Measurements from ENCODE around the gene WNT8B. TPM values are rescaled to one million over a fixed set of nuclear protein-coding genes. Genes with fewer than 3 reads are reported as not detected.
A peak's percentile ranks its signal among the peaks of the same experiment; 100 is the strongest.

The WNT8B gene
- total RNA-seq, 1 experiment from 2014 or later: not detected

- no peak overlapping the region for H3K9ac ChIP-seq (ENCODE audit: low read length)
- no peak overlapping the region for H3K4me2 ChIP-seq (ENCODE audit: low read depth, low read length, poor library complexity, severe bottlenecking)
- H3K79me2 ChIP-seq (ENCODE audit: low read length): no peaks in the 10 kb centered on the region
- no peaks in the 10 kb centered on the region for H3K36me3 ChIP-seq (ENCODE audit: insufficient read depth, low read length)
- no peaks in the 10 kb centered on the region for H4K20me1 ChIP-seq (ENCODE audit: insufficient read depth, low read depth, low read length)
- no peaks in the 10 kb centered on the region for H3K9me2 ChIP-seq (replicated peaks; ENCODE audit: insufficient read depth, low read length)
- no peak overlapping the region for H2AFZ ChIP-seq (ENCODE audit: low read length)
- H3K27me3 ChIP-seq (ENCODE audit: low read length): no peaks in the 10 kb centered on the region
- no peaks in the 10 kb centered on the region for H3K9me3 ChIP-seq (ENCODE audit: low read length)
- no peak overlapping the region for H3K27ac ChIP-seq (ENCODE audit: low read length)
- DNase-seq: no peak
- no peaks in the 10 kb centered on the region for H3K4me1 ChIP-seq (ENCODE audit: low read length)
- H3K4me3 ChIP-seq (ENCODE audit: low read length): no peak overlapping the region
These were observed 41.3 kb downstream of the WNT8B start for GRCh38 chr10:100504096-100504495.

- H3K79me2 ChIP-seq (ENCODE audit: low read length): no peaks in the 10 kb centered on the region
- no peak overlapping the region for H3K27ac ChIP-seq (ENCODE audit: low read length)
- no peaks in the 10 kb centered on the region for H3K9me3 ChIP-seq (ENCODE audit: low read length)
- no peak overlapping the region for H3K4me3 ChIP-seq (ENCODE audit: low read length)
- no peaks in the 10 kb centered on the region for H3K9me2 ChIP-seq (replicated peaks; ENCODE audit: insufficient read depth, low read length)
- H4K20me1 ChIP-seq (ENCODE audit: insufficient read depth, low read depth, low read length): no peaks in the 10 kb centered on the region
- no peaks in the 10 kb centered on the region for H3K36me3 ChIP-seq (ENCODE audit: insufficient read depth, low read length)
- H3K9ac ChIP-seq (ENCODE audit: low read length): no peak overlapping the region
- H3K27me3 ChIP-seq (ENCODE audit: low read length): no peaks in the 10 kb centered on the region
- H2AFZ ChIP-seq (ENCODE audit: low read length): no peak overlapping the region
- H3K4me2 ChIP-seq (ENCODE audit: low read depth, low read length, poor library complexity, severe bottlenecking): no peak overlapping the region
- no peak for DNase-seq
- no peaks in the 10 kb centered on the region for H3K4me1 ChIP-seq (ENCODE audit: low read length)
These were observed 42.4 kb downstream of the WNT8B start for GRCh38 chr10:100505164-100505563.

- Histone ChIP-seq H3K9ac (ENCODE audit: low read length) (no peak overlapping the region), H2AFZ (ENCODE audit: low read length) (no peak overlapping the region), H3K27me3 (ENCODE audit: low read length) (no peaks in the 10 kb centered on the region), H3K27ac (ENCODE audit: low read length) (no peak overlapping the region), H3K4me1 (ENCODE audit: low read length) (no peaks in the 10 kb centered on the region), H3K9me2 (replicated peaks; ENCODE audit: insufficient read depth, low read length) (no peaks in the 10 kb centered on the region), H3K4me3 (ENCODE audit: low read length) (no peak overlapping the region), H4K20me1 (ENCODE audit: insufficient read depth, low read depth, low read length) (no peaks in the 10 kb centered on the region), H3K79me2 (ENCODE audit: low read length) (no peaks in the 10 kb centered on the region), H3K9me3 (ENCODE audit: low read length) (no peaks in the 10 kb centered on the region), H3K36me3 (ENCODE audit: insufficient read depth, low read length) (no peaks in the 10 kb centered on the region), H3K4me2 (ENCODE audit: low read depth, low read length, poor library complexity, severe bottlenecking) (no peak overlapping the region)
- DNase-seq: no peak
These were observed 44.0 kb downstream of the WNT8B start for GRCh38 chr10:100506596-100507356.

GRCh38 chr10:100507357-100507732 lies 44.5 kb downstream of the WNT8B start:
- Histone ChIP-seq H3K4me3 (ENCODE audit: low read length) (no peak overlapping the region), H4K20me1 (ENCODE audit: insufficient read depth, low read depth, low read length) (no peaks in the 10 kb centered on the region), H2AFZ (ENCODE audit: low read length) (no peak overlapping the region), H3K9me2 (replicated peaks; ENCODE audit: insufficient read depth, low read length) (no peaks in the 10 kb centered on the region), H3K4me1 (ENCODE audit: low read length) (no peaks in the 10 kb centered on the region), H3K79me2 (ENCODE audit: low read length) (no peaks in the 10 kb centered on the region), H3K4me2 (ENCODE audit: low read depth, low read length, poor library complexity, severe bottlenecking) (no peak overlapping the region), H3K27me3 (ENCODE audit: low read length) (no peaks in the 10 kb centered on the region), H3K9ac (ENCODE audit: low read length) (no peak overlapping the region), H3K36me3 (ENCODE audit: insufficient read depth, low read length) (no peaks in the 10 kb centered on the region), H3K27ac (ENCODE audit: low read length) (no peak overlapping the region), H3K9me3 (ENCODE audit: low read length) (no peaks in the 10 kb centered on the region)
- no peak for DNase-seq

- Histone ChIP-seq H3K9ac (ENCODE audit: low read length) (no peak overlapping the region), H2AFZ (ENCODE audit: low read length) (no peak overlapping the region), H3K27me3 (ENCODE audit: low read length) (no peaks in the 10 kb centered on the region), H3K4me2 (ENCODE audit: low read depth, low read length, poor library complexity, severe bottlenecking) (no peak overlapping the region), H3K79me2 (ENCODE audit: low read length) (no peaks in the 10 kb centered on the region), H3K36me3 (ENCODE audit: insufficient read depth, low read length) (no peaks in the 10 kb centered on the region), H3K27ac (ENCODE audit: low read length) (no peak overlapping the region), H3K9me2 (replicated peaks; ENCODE audit: insufficient read depth, low read length) (no peaks in the 10 kb centered on the region), H4K20me1 (ENCODE audit: insufficient read depth, low read depth, low read length) (no peaks in the 10 kb centered on the region), H3K9me3 (ENCODE audit: low read length) (no peaks in the 10 kb centered on the region), H3K4me3 (ENCODE audit: low read length) (no peak overlapping the region), H3K4me1 (ENCODE audit: low read length) (no peaks in the 10 kb centered on the region)
- no peak for DNase-seq
These were observed 45.5 kb downstream of the WNT8B start for GRCh38 chr10:100508266-100508665.

GRCh38 chr10:100508691-100509150 lies 45.9 kb downstream of the WNT8B start:
- Histone ChIP-seq H2AFZ (ENCODE audit: low read length) (no peak overlapping the region), H3K36me3 (ENCODE audit: insufficient read depth, low read length) (no peaks in the 10 kb centered on the region), H3K4me1 (ENCODE audit: low read length) (no peaks in the 10 kb centered on the region), H3K4me3 (ENCODE audit: low read length) (no peak overlapping the region), H3K27ac (ENCODE audit: low read length) (no peak overlapping the region), H3K9me3 (ENCODE audit: low read length) (no peaks in the 10 kb centered on the region), H3K9ac (ENCODE audit: low read length) (no peak overlapping the region), H4K20me1 (ENCODE audit: insufficient read depth, low read depth, low read length) (no peaks in the 10 kb centered on the region), H3K79me2 (ENCODE audit: low read length) (no peaks in the 10 kb centered on the region), H3K9me2 (replicated peaks; ENCODE audit: insufficient read depth, low read length) (no peaks in the 10 kb centered on the region), H3K27me3 (ENCODE audit: low read length) (no peaks in the 10 kb centered on the region), H3K4me2 (ENCODE audit: low read depth, low read length, poor library complexity, severe bottlenecking) (no peak overlapping the region)
- peak; percentile 86 for DNase-seq

GRCh38 chr10:100509241-100509840 lies 46.5 kb downstream of the WNT8B start:
- Histone ChIP-seq H3K4me1 (ENCODE audit: low read length) (no peaks in the 10 kb centered on the region), H3K79me2 (ENCODE audit: low read length) (no peaks in the 10 kb centered on the region), H3K27me3 (ENCODE audit: low read length) (no peaks in the 10 kb centered on the region), H3K27ac (ENCODE audit: low read length) (no peak overlapping the region), H3K4me3 (ENCODE audit: low read length) (no peak overlapping the region), H3K9ac (ENCODE audit: low read length) (no peak overlapping the region), H3K9me3 (ENCODE audit: low read length) (no peaks in the 10 kb centered on the region), H3K4me2 (ENCODE audit: low read depth, low read length, poor library complexity, severe bottlenecking) (no peak overlapping the region), H3K9me2 (replicated peaks; ENCODE audit: insufficient read depth, low read length) (no peaks in the 10 kb centered on the region), H3K36me3 (ENCODE audit: insufficient read depth, low read length) (no peaks in the 10 kb centered on the region), H4K20me1 (ENCODE audit: insufficient read depth, low read depth, low read length) (no peaks in the 10 kb centered on the region), H2AFZ (ENCODE audit: low read length) (no peak overlapping the region)
- no peak for DNase-seq

GRCh38 chr10:100510533-100511308 lies 47.9 kb downstream of the WNT8B start:
- no peak for DNase-seq
- Histone ChIP-seq H3K4me1 (ENCODE audit: low read length) (no peaks in the 10 kb centered on the region), H3K27ac (ENCODE audit: low read length) (no peak overlapping the region)

More at GRCh38 chr10:100510533-100511308, 47.9 kb downstream of the WNT8B start:
- no peaks in the 10 kb centered on the region for H3K9me2 ChIP-seq (replicated peaks; ENCODE audit: insufficient read depth, low read length)
- H3K79me2 ChIP-seq (ENCODE audit: low read length): no peaks in the 10 kb centered on the region
- no peaks in the 10 kb centered on the region for H4K20me1 ChIP-seq (ENCODE audit: insufficient read depth, low read depth, low read length)
- no peak overlapping the region for H2AFZ ChIP-seq (ENCODE audit: low read length)
- H3K9ac ChIP-seq (ENCODE audit: low read length): no peak overlapping the region
- H3K27me3 ChIP-seq (ENCODE audit: low read length): no peaks in the 10 kb centered on the region
- H3K36me3 ChIP-seq (ENCODE audit: insufficient read depth, low read length): no peaks in the 10 kb centered on the region
- H3K4me3 ChIP-seq (ENCODE audit: low read length): no peak overlapping the region
- H3K4me2 ChIP-seq (ENCODE audit: low read depth, low read length, poor library complexity, severe bottlenecking): no peak overlapping the region
- H3K9me3 ChIP-seq (ENCODE audit: low read length): no peaks in the 10 kb centered on the region
